GM23338 (cell line): ENCODE data around the gene PNPLA3. TPM values are rescaled to one million over a fixed set of nuclear protein-coding genes. Genes with fewer than 3 reads are reported as not detected.

Experiments
- ATAC-seq: fragments of 200-7000 bp; cut with Tn5 transposase; 3 replicates; pipeline ENCODE4 v1.9.1; 2020
- DNase-seq: peaks from one replicate; pipeline ENCODE4 v3.0.0-alpha.2; 2015; ENCODE audit warnings: low spot score
- H2AFZ ChIP-seq: fragments of 200-600 bp; sonication (generic); 2 replicates; pipeline ENCODE4 v1.8.0; 2016; ENCODE audit warnings: antibody characterized with exemption, mild to moderate bottlenecking, moderate library complexity
- H3F3A ChIP-seq: fragments of 200-600 bp; sonication (generic); replicated peaks from 2 replicates; pipeline ENCODE4 v1.8.0; 2017; ENCODE audit warnings: antibody characterized with exemption, mixed run types, low read depth
- H3K27ac ChIP-seq: fragments of 200-600 bp; sonication (generic); 2 replicates; pipeline ENCODE4 v1.6.1; 2016; ENCODE audit warnings: low read depth
- H3K27me3 ChIP-seq: fragments of 200-600 bp; sonication (generic); 2 replicates; pipeline ENCODE4 v1.8.0; 2016; ENCODE audit warnings: mild to moderate bottlenecking, mixed run types, moderate library complexity; ENCODE audit not compliant: insufficient read depth
- H3K36me3 ChIP-seq: fragments of 200-600 bp; sonication (generic); 2 replicates; pipeline ENCODE4 v1.8.0; 2016; ENCODE audit warnings: mild to moderate bottlenecking; ENCODE audit not compliant: insufficient read depth
- H3K4me1 ChIP-seq: fragments of 200-600 bp; sonication (generic); 2 replicates; pipeline ENCODE4 v1.8.0; 2016; ENCODE audit warnings: mild to moderate bottlenecking, moderate library complexity; ENCODE audit not compliant: insufficient read depth
- H3K4me2 ChIP-seq: fragments of 200-600 bp; sonication (generic); 2 replicates; pipeline ENCODE4 v1.7.1; 2017; ENCODE audit warnings: mixed run types
- H3K4me3 ChIP-seq: fragments of 200-600 bp; sonication (generic); 2 replicates; pipeline ENCODE4 v1.6.1; 2016; ENCODE audit warnings: mixed run types
- H3K79me2 ChIP-seq: fragments of 200-600 bp; sonication (generic); replicated peaks from 2 replicates; pipeline ENCODE4 v1.8.0; 2017; ENCODE audit warnings: mild to moderate bottlenecking; ENCODE audit not compliant: insufficient read depth
- H3K9me2 ChIP-seq: fragments of 200-600 bp; sonication (generic); 2 replicates; pipeline ENCODE4 v1.8.0; 2017; ENCODE audit not compliant: insufficient read depth
- H4K20me1 ChIP-seq: fragments of 200-600 bp; sonication (generic); replicated peaks from 2 replicates; pipeline ENCODE4 v1.8.0; 2017; ENCODE audit warnings: mild to moderate bottlenecking; ENCODE audit not compliant: insufficient read depth
- H3K27ac Mint-ChIP-seq: 2 replicates; pipeline ENCODE4 v1.8.0; 2020; ENCODE audit warnings: inconsistent platforms, mild to moderate bottlenecking, moderate library complexity, mixed read lengths
- H3K27me3 Mint-ChIP-seq: 3 replicates; pipeline ENCODE4 v1.8.0; 2022; ENCODE audit warnings: low read depth, mild to moderate bottlenecking, moderate library complexity, mixed read lengths, inconsistent platforms; ENCODE audit not compliant: insufficient read depth, poor library complexity
- H3K36me3 Mint-ChIP-seq: 3 replicates; pipeline ENCODE4 v1.8.0; 2021; ENCODE audit warnings: low read depth, mild to moderate bottlenecking, inconsistent platforms, moderate library complexity, mixed read lengths
- H3K4me1 Mint-ChIP-seq: 3 replicates; pipeline ENCODE4 v1.8.0; 2020; ENCODE audit warnings: mild to moderate bottlenecking, inconsistent platforms, mixed read lengths
- H3K4me3 Mint-ChIP-seq: 3 replicates; pipeline ENCODE4 v1.8.0; 2021; ENCODE audit warnings: moderate library complexity, mild to moderate bottlenecking, inconsistent platforms, mixed read lengths
- H3K9me3 Mint-ChIP-seq: 3 replicates; pipeline ENCODE4 v1.8.0; 2020; ENCODE audit warnings: moderate library complexity, mild to moderate bottlenecking, inconsistent platforms, mixed read lengths
- CTCF ChIP-seq, 2 experiments: fragments of 200-600 bp in 1 of 2; sonication (generic) in 1 of 2; conservative IDR thresholded peaks; 2 replicates each; pipeline versions ENCODE4 v1.5.1 to v1.6.1; 2016 to 2017; ENCODE audit warnings: antibody characterized with exemption in 2 of 2, low read depth in 2 of 2, mild to moderate bottlenecking in 2 of 2, moderate library complexity in 1 of 2
- EZH2phosphoT487 ChIP-seq: fragments of 200-600 bp; sonication (generic); IDR thresholded peaks from one replicate; pipeline ENCODE4 v1.8.1; 2018; ENCODE audit warnings: antibody characterized with exemption; ENCODE audit not compliant: unreplicated experiment
- NANOG ChIP-seq: IDR thresholded peaks from 2 replicates; pipeline ENCODE4 v1.6.1; 2016; ENCODE audit warnings: antibody characterized with exemption, borderline replicate concordance
- ZNF331 ChIP-seq: fragments of 250-450 bp; sonication (Bioruptor Pico); IDR thresholded peaks from 2 replicates; pipeline ENCODE4 v1.5.0; 2020; ENCODE audit warnings: low read depth, mild to moderate bottlenecking, moderate library complexity
- ZNF462 ChIP-seq: fragments of 250-450 bp; sonication (Bioruptor Pico); IDR thresholded peaks from 2 replicates; pipeline ENCODE4 v1.5.0; 2020; ENCODE audit warnings: mild to moderate bottlenecking, moderate library complexity
- polyA plus RNA-seq: library from polyadenylated mRNA; unstranded; fragments of >200 nt; fragmentation: Nextera tagmentation; extraction: Ambion mirVana; gene quantifications from 2 replicates; pipeline ENCODE4 v1.2.1, GENCODE V29; 2016
- total RNA-seq: library from RNA; depleted of rRNA; stranded (reverse); fragments of >200 nt; shearing (Covaris generic); gene quantifications from 2 replicates; pipeline ENCODE4 v1.2.3, GENCODE V29; 2014

Gene PNPLA3
- total and polyA plus RNA-seq, 2 experiments from 2014 or later: 17.7 to 23.4 TPM

- Mint-ChIP-seq H3K27ac (no peak overlapping the region), H3K36me3 (peaks cover 12% of the 10 kb centered on the region), H3K9me3 (peaks cover 21% of the 10 kb centered on the region), H3K4me1 (no peaks in the 10 kb centered on the region), H3K27me3 (peaks cover 3% of the 10 kb centered on the region), H3K4me3 (no peak overlapping the region)
- Histone ChIP-seq H3K27me3 (no peaks in the 10 kb centered on the region), H2AFZ (no peak overlapping the region), H3K36me3 (no peaks in the 10 kb centered on the region), H3F3A (no peaks in the 10 kb centered on the region), H3K4me2 (no peak overlapping the region), H3K4me3 (no peak overlapping the region), H4K20me1 (no peaks in the 10 kb centered on the region), H3K79me2 (no peaks in the 10 kb centered on the region), H3K27ac (no peak overlapping the region), H3K4me1 (no peaks in the 10 kb centered on the region), H3K9me2 (no peaks in the 10 kb centered on the region)
- TF ChIP-seq ZNF462 (CRISPR knock-in tag) (no peak), NANOG (no peak), CTCF (conservative IDR thresholded peaks at IDR 0.05; ENCODE audit: low read depth in 2 of 2) (no peak), ZNF331 (CRISPR knock-in tag) (no peak), EZH2phosphoT487 (no peak)
- DNase-seq (no peak), ATAC-seq (no peak)
Observed at GRCh38 chr22:43878079-43878795, 45.4 kb upstream of the PNPLA3 start.
